Measurements from ENCODE around the gene CUX1.
"Not testable (repeated sequence)": the region's sequence is repeated elsewhere in the genome, so short reads cannot be mapped to it uniquely, and the experiment has no call there.

CUX1 gene

GRCh38 chr7:102312317-102312716, 494.9 kb downstream of the CUX1 start:
- no peak for DNase-seq (ENCODE audit: low spot score)

DNA sequence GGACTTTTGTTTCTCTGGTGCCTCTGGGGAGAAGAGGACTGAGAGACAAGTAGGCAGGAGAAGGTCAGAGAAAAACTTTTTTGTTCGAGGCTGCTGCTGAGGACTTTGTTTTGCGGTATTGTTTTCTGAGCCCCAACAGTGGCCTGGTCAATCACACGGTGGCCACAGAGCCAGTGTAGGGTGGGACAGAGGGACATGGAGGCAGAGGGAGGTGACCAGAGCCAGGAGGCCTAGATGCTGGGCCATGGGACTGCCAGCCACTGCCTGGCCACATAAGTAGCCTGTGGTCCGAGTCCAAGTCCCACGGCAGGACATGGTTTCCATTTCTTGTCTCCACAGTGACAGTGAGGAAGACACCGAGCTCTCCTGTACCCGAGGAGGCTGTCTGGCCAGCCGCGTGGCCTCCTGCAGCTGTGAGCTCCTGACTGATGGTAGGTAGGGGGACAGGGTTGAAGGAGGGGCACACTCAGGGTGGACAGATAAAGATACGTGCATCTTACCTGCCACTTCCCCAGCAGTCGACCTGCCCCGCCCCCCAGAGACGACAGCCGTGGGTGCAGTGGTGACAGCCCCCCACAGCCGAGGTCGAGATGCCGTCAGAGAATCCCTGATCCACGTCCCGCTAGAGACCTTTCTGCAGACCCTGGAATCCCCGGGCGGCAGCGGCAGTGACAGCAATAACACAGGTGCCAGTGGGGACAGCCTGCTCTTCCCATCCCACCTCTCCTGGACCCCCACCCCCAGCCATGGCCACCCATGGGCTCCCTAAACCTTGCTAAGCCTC, 496.8 kb downstream of the CUX1 start:
- DNase-seq (ENCODE audit: low spot score) = no peak

- no peak for DNase-seq (ENCODE audit: low spot score)
Observed at GRCh38 chr7:102317231-102318059, 500.0 kb downstream of the CUX1 start.

DNA sequence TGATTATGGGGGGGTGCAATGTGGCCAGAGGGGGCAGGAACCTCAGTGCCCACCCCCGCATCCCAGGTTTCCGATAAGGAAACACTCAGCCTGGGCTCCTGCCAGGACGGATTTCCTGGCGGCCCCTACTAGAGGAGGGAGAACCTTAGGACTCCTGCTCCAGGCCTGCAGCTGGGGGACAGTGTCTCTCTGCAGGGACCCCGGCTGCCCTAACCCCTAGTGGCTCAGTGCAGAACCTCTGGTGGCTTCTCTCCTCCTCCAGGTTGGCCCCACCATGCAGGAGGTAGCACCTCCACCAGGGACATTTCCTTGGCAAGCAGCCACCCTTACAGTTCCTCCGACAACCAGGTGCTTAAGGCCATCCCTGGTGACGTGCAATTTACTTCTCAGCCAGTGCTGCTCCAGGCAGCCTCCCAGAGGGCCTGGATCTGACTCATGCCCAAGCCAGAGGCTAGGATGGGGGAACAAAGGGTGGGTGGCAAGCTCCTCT, 501.1 kb downstream of the CUX1 start:
- DNase-seq (ENCODE audit: low spot score) = peak; percentile 87

- DNase-seq (ENCODE audit: low spot score) = no peak
Observed at GRCh38 chr7:102319671-102320070, 502.2 kb downstream of the CUX1 start.

DNA sequence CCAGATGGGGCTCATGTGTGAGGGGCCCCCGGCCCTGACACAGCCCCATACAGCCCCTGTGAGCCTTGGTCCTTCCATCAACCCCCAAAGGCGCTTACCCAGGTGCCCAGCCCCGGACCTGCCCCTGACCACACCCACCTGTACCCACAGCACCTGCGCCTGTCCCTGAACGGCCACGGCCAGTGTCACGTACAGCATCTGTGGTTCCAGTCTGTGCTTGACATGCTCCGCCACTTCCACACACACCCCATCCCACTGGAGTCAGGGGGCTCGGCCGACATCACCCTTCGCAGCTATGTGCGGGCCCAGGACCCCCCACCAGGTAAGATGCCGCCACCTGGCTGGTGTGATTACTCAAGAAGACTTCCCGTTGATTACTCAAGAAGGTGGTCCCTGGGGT, 502.8 kb downstream of the CUX1 start:
- no peak for DNase-seq (ENCODE audit: low spot score)

DNA sequence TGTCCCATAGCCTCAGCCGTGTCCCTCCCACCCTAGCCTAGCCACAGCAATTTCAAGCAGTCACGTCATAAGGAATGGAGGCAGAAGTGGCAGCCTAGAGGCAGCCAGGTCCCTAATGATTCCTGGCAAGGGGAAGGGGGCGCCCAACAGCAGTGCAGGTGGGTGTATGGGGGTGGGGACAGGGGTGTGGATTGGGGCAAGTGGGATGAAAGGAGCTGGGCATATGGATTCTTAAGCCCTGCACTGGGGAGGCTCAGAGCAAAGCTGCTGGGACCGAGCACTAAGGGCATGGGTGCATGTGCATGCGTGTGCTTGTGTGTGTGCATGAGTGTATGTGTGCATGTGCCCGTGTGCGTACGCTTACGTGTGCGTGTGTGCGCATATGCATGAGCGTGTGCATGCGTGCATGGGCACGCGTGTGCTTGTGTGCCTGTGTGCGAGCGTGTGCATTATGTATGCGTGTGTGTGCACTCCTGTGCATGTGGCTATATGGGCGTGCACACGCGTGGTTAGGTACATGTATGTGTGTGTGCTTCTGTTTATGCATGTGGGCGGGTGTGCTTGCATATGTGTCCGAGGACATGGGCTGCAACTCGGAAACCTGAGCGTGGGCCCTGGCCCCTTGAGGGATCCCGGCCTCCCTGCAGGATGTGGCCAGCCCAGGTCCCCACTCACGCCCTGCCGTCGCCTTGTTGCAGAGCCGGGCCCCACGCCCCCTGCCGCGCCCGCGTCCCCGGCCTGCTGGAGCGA, 503.4 kb downstream of the CUX1 start:
- no peak for DNase-seq (ENCODE audit: low spot score)

DNA sequence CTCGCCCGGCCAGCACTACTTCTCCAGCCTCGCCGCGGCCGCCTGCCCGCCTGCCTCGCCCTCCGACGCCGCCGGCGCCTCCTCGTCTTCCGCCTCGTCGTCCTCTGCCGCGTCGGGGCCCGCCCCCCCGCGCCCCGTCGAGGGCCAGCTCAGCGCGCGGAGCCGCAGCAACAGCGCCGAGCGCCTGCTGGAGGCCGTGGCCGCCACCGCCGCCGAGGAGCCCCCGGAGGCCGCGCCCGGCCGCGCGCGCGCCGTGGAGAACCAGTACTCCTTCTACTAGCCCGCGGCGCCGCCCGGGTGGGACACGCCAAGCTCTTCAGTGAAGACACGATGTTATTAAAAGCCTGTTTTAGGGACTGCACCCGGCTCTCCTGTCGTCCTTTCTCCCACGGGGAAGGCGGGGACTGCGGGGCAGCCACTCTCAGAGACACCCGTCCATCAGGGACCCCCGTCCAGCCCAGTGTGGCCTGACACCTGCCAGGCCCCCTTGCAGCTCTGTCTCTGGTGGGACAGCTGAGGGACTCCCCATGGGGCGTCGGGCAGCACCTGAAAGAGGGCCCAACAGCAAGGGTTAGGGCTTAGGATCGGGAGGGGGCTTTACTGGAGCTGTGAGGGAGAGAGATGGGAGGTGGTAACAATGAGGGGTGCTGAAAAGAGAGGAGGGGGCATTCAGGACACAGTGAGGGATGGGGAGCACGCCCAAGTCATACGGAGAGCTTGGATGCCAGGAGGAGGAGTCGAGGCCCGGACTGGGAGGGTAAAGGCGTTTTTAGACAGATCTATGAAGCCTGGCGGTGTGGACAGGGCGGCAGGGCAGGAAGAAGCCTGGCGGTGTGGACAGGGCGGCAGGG, 504.1 kb downstream of the CUX1 start:
- DNase-seq (ENCODE audit: low spot score) = no peak

- no peak for DNase-seq (ENCODE audit: low spot score)
Observed at GRCh38 chr7:102322202-102322715, 504.8 kb downstream of the CUX1 start.

DNA sequence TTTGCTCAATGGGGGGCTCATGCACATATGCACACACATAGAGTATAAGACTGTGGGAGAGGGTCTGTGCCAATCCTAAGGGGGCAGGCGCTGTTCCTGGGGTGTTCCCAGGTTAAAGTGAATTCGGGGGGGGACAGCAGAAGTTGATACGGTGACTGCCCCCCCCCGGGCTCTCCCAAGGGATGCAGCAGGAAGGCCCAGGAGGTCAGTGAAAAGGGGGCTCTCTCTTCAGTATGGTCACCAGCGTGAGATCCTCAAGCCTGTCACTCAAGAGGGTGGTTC, 506.4 kb downstream of the CUX1 start:
- no peak for DNase-seq (ENCODE audit: low spot score)

- not testable (repeated sequence) for DNase-seq (ENCODE audit: low spot score)
Observed at GRCh38 chr7:102325106-102325505, 507.7 kb downstream of the CUX1 start.

DNA sequence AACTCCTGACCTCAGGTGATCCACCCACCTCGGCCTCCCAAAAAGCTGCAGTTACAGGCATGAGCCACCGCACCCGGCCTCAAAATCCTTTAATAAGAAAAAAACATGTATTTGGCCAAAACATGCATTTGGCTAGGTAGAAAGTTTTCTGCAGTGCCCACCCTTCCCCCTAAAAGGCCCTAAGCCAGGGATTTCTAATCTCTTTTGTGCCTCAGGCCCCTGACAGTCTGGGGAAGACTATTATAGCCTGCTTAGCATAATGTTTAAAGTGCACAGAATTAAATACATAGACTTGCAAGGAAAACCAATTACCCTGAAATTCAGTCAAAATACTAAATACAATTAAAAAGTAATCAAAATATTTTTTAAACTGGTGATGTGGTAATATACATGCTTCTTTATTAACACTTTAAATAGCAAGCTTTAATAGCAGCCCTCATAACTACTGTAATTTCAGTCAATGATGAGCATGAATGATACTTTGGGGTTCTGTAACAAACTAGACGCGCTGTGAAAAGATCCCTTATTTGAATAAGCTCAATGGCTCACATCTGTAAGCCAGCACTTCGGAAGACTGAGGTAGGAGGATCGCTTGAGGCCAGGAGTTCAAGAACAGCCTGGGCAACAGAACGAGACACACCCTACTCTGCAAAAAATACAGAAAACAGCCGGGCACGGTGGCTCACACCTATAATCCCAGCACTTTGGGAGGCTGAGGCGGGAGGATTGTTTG, 508.9 kb downstream of the CUX1 start:
- no peak for DNase-seq (ENCODE audit: low spot score)

DNA sequence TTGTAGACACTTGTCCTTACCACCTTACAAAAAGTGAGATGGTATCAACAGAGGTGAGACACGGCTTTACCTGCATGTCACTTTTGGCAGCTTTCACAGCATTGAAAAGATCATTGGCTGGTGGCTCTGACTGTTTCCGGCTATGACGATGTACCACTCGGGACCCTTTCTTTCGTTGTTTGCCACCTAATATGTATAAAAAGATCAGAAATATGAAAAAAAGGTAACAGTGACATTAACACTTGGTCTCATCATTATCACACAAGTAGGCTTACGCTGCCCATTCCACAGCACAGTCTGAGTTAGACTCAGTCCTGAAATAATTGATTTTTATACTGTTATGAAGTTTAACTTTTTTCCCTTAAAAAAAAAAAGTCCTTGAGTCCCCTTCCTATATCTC, 509.8 kb downstream of the CUX1 start:
- not testable (repeated sequence) for DNase-seq (ENCODE audit: low spot score)

- not testable (repeated sequence) for DNase-seq (ENCODE audit: low spot score)
Observed at GRCh38 chr7:102328863-102329262, 511.4 kb downstream of the CUX1 start.

GRCh38 chr7:102329366-102329765, 511.9 kb downstream of the CUX1 start:
- DNase-seq (ENCODE audit: low spot score) = not testable (repeated sequence)

DNA sequence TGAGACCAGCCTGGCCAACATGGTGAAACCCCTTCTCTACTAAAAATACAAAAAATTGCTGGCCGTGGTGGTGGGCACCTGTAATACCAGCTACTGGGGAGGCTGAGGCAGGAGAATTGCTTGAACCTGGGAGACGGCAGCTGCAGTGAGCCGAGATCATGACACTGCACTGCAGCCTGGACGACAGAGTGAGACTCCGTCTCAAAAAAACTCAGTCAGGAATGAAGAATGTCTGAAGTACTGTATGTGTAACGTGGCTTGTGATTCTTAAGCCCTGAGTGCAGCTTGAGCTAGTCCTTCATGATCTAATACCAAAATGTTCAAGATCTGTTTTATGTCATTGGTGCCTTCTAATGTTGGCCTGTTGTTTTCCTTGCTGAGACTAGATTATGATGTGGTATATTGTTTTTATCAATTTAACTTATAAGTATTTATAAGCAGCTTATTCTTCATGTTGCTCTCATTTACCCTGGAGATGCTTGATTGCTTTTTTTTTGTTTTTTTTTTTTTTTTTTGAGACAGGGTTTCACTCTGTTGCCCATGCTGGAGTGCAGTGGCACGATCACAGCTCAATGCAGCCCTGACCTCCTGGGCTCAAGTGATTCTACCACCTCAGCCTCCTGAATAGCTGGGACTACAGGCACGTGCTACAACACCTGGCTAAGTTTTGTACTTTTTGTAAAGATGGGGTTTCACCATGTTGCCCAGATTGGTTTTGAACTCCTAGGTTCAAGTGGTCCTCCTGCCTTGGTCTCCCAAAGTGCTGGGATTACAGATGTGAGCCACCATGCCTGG, 513.4 kb downstream of the CUX1 start:
- DNase-seq (ENCODE audit: low spot score) = not testable (repeated sequence)
